GM12801 (cell line): Measurements from ENCODE around the gene OSBPL10.

Experiments used
- TF ChIP-seq, protein P1 (sequence below): IDR thresholded peaks from one replicate; pipeline ENCODE4 v1.5.1; 2011; ENCODE audit warnings: control low read depth; ENCODE audit not compliant: insufficient read length; ENCODE audit errors: extremely low read depth

OSBPL10 gene

GRCh38 chr3:31687020-31687802 is 293.9 kb downstream of the OSBPL10 start:
- TF ChIP-seq, protein P1, sequence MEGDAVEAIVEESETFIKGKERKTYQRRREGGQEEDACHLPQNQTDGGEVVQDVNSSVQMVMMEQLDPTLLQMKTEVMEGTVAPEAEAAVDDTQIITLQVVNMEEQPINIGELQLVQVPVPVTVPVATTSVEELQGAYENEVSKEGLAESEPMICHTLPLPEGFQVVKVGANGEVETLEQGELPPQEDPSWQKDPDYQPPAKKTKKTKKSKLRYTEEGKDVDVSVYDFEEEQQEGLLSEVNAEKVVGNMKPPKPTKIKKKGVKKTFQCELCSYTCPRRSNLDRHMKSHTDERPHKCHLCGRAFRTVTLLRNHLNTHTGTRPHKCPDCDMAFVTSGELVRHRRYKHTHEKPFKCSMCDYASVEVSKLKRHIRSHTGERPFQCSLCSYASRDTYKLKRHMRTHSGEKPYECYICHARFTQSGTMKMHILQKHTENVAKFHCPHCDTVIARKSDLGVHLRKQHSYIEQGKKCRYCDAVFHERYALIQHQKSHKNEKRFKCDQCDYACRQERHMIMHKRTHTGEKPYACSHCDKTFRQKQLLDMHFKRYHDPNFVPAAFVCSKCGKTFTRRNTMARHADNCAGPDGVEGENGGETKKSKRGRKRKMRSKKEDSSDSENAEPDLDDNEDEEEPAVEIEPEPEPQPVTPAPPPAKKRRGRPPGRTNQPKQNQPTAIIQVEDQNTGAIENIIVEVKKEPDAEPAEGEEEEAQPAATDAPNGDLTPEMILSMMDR: no peak

GRCh38 chr3:31680072-31680870 is 300.8 kb downstream of the OSBPL10 start:
- TF ChIP-seq, protein P1: no peak

DNA sequence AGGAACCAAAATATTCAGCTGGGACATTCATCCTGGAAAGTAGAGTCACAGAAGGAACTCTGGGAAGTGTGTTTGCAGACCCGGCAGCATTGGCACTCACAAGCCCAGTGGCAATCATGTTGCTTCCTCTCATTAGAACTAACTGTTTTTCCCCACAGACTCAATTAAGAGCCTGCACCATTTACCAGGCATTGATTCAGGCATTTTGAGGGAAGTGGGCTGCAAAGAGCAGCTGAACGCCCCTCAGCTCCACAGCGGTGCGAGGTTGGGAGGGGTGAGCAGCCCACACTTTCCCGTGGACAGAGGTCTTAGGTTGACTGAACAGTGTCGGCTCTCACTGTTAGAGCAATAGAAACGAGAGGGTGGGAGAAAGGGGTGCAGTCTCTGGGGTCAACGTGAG is 304.5 kb downstream of the OSBPL10 start:
- TF ChIP-seq, protein P1: no peak

DNA sequence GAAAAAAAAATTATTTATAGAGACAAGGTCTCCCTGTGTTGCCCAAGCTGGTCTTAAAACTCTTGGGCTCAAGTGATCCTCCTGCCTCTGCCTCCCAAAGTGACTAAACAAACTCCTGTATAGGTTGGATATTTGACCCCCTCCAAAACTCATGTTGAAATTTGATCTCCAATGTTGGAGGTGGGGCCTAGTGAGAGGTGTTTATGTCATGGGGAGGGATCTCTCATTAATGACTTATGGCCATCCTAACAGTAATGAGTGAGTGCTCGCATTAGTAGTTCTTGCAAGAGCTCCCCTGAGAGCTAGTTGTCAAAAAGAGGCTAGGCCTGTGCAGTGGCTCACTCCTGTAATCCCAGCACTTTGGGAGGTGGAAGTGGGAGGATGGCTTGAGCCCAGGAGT is 307.1 kb downstream of the OSBPL10 start:
- TF ChIP-seq, protein P1: no peak

DNA sequence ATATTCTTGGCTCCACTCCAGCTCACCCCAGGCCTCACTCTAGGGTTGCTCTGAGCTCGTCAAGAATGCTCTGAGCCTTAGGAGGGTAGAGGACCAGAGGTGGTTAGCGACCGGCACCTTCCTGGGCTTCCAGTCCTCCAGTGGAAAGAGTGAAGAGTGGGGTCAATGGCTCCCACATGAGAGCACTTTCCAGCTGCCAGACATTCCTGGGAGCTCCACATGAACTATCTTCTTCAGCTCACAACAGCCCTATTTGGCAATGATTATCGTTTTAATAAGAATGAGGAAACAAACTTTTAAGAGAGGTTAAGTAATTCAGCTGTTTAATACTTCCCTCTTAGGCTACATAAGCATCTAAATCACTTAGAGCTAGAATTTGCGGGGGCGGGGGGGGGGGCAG is 309.1 kb downstream of the OSBPL10 start:
- TF ChIP-seq, protein P1: no peak

GRCh38 chr3:31671451-31671850 is 309.6 kb downstream of the OSBPL10 start:
- TF ChIP-seq, protein P1: no peak

DNA sequence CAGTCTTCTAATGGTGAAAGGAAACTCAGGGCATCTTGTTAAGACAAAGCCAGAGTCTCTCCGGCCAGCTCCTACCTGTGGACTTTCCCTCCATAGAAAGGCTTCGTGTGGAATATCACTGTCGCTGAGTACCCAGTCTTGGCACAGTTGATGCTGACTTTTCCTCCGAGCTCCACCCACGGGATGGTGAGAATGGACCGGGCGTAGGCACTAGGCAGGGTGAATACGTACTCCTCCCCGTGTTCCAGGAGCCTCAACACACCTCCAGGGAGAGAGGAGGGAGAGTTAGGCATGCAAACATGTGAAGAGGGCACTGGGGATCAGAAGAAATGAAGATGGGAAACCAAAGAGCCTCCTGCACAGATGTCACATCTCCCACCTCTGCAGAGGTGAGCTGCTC is 310.3 kb downstream of the OSBPL10 start:
- TF ChIP-seq, protein P1: no peak
